ENCODE measurements around the gene DNMT3A.

Gene DNMT3A

DNA sequence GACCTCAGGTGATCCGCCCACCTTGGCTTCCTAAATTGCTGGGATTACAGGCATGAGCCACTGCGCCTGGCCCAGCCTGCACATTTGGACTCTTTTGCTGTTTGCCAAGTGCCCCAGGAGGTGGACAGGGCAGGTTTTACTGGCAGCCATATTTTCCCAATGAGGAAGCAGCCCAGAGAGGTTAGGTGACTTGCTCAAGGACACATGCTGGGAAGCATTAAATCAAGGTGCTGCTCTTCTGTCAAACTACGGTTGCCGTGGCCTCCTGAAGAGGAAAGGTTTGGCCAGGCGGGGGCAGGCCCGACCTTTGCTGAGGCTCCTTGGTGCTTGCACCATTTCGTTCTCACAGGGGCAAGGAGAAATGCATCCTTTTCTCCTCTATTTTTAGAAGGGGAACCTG lies 44.0 kb downstream of the DNMT3A start:
- Histone ChIP-seq H2AFZ (ENCODE audit: low read depth, low read length) (no peak overlapping the region), H3K27me3 (ENCODE audit: insufficient read depth, low read length, poor library complexity) (no peaks in the 10 kb centered on the region), H3K9ac (ENCODE audit: low read depth, low read length) (no peak overlapping the region), H3K4me2 (ENCODE audit: insufficient read depth, low read length) (no peak overlapping the region), H3K36me3 (ENCODE audit: insufficient read depth, low read length) (peaks cover 18% of the 10 kb centered on the region), H3K9me3 (ENCODE audit: insufficient read depth, low read length, severe bottlenecking) (no peaks in the 10 kb centered on the region), H3K4me3 (ENCODE audit: low read depth in 1 of 2, low read length in 2 of 2) (no peak overlapping the region), H4K20me1 (ENCODE audit: insufficient read depth, low read length) (0 out of 2 replicates have a peak, but pooled peaks cover 5% of the 10 kb centered on the region), H3K27ac (ENCODE audit: low read length) (no peak overlapping the region), H3K79me2 (ENCODE audit: insufficient read depth, low read length) (no peaks in the 10 kb centered on the region), H3K4me1 (ENCODE audit: insufficient read depth, low read length) (peaks cover 25% of the 10 kb centered on the region)
- DNase-seq (no peak), ATAC-seq (ENCODE audit: insufficient read depth, low read depth) (no peak)
- TF ChIP-seq CTCF (IDR thresholded peaks at IDR 0.05; ENCODE audit: borderline replicate concordance, extremely low read depth, low read length, poor library complexity, severe bottlenecking) (no peak), EZH2 (IDR thresholded peaks at IDR 0.05; ENCODE audit: borderline replicate concordance, low read depth, low read length, severe bottlenecking) (no peak)

GRCh38 chr2:25295621-25296020 lies 46.1 kb downstream of the DNMT3A start:
- Histone ChIP-seq H2AFZ (ENCODE audit: low read depth, low read length) (peak overlapping the region; percentile 71; the same call in 1 of the 2 replicates), H3K27ac (ENCODE audit: low read length) (peak overlapping the region; percentile 82), H3K9ac (ENCODE audit: low read depth, low read length) (peak overlapping the region; percentile 39)

DNA sequence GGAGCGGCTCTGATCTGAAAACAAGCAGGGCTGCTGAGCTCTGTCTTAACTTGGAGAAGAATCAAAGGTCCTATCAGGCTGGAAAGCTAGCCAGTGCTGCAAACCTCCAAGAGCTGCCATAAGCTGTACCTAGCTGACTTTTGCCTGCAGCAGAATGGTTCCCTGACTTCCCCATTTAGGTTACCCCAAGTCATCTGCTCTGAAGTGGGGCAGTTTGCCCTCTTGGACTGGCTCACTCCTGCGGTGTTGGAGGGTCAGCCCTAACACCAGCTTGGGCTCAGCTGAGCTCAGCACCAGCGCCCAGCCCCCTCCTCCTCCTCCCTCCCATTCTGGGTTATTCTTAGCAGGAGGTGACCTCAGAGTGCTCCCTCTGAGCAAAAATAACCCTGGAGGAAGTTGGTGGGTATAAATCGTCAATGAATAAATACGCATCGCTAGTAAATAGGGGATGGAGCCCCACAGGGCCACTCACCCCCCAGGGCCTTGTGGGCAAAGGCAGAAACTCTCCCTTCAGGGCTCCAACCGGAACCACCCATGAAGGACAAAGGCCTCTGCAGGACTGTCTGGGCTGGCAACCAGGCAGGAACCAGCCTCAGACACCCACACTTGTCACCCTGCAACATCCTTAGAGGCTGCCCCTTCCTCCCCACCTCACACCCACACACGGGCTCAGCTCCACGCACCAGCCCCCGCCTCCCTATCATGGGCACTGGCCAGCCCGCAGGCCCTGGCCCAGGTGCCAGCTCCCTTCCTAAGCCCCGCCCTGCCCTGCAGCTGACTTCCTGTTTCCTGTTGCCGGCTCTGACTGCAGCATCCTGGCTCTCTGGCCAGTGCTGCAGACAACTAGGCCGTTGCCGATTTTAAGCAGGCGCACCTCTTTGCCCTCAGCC lies 46.9 kb downstream of the DNMT3A start:
- H4K20me1 ChIP-seq (ENCODE audit: insufficient read depth, low read length) = no peaks in the 10 kb centered on the region
- H3K4me2 ChIP-seq (ENCODE audit: insufficient read depth, low read length) = peak overlapping the region; percentile 54
- DNase-seq = peak; percentile 89
- H3K79me2 ChIP-seq (ENCODE audit: insufficient read depth, low read length) = no peaks in the 10 kb centered on the region
- peak overlapping the region; percentile 71; the same call in 1 of the 2 replicates for H2AFZ ChIP-seq (ENCODE audit: low read depth, low read length)
- ATAC-seq (ENCODE audit: insufficient read depth, low read depth) = peak; percentile 97
- H3K9me3 ChIP-seq (ENCODE audit: insufficient read depth, low read length, severe bottlenecking) = no peaks in the 10 kb centered on the region
- peak overlapping the region; percentile 39 for H3K9ac ChIP-seq (ENCODE audit: low read depth, low read length)
- no peaks in the 10 kb centered on the region for H3K27me3 ChIP-seq (ENCODE audit: insufficient read depth, low read length, poor library complexity)
- peaks cover 19% of the 10 kb centered on the region for H3K36me3 ChIP-seq (ENCODE audit: insufficient read depth, low read length)
- H3K27ac ChIP-seq (ENCODE audit: low read length) = peak overlapping the region; percentile 82
- no peak for TF ChIP-seq EZH2 (IDR thresholded peaks at IDR 0.05; ENCODE audit: borderline replicate concordance, low read depth, low read length, severe bottlenecking)
- no peak for TF ChIP-seq CTCF (IDR thresholded peaks at IDR 0.05; ENCODE audit: borderline replicate concordance, extremely low read depth, low read length, poor library complexity, severe bottlenecking)
- H3K4me3 ChIP-seq (ENCODE audit: low read depth in 1 of 2, low read length in 2 of 2) = peak overlapping the region in 1 of 2 experiments; percentile 16; a peak in 1 of 4 replicates
- peaks cover 20% of the 10 kb centered on the region for H3K4me1 ChIP-seq (ENCODE audit: insufficient read depth, low read length)

More at GRCh38 chr2:25295621-25296020, 46.1 kb downstream of the DNMT3A start:
- H3K9me3 ChIP-seq (ENCODE audit: insufficient read depth, low read length, severe bottlenecking) = no peaks in the 10 kb centered on the region
- no peak overlapping the region for H3K4me3 ChIP-seq (ENCODE audit: low read depth in 1 of 2, low read length in 2 of 2)
- peaks cover 23% of the 10 kb centered on the region for H3K36me3 ChIP-seq (ENCODE audit: insufficient read depth, low read length)
- TF ChIP-seq EZH2 (IDR thresholded peaks at IDR 0.05; ENCODE audit: borderline replicate concordance, low read depth, low read length, severe bottlenecking) (no peak), CTCF (IDR thresholded peaks at IDR 0.05; ENCODE audit: borderline replicate concordance, extremely low read depth, low read length, poor library complexity, severe bottlenecking) (no peak)
- H3K4me2 ChIP-seq (ENCODE audit: insufficient read depth, low read length) = peak overlapping the region; percentile 54
- peaks cover 20% of the 10 kb centered on the region for H3K4me1 ChIP-seq (ENCODE audit: insufficient read depth, low read length)
- H3K27me3 ChIP-seq (ENCODE audit: insufficient read depth, low read length, poor library complexity) = no peaks in the 10 kb centered on the region
- ATAC-seq (ENCODE audit: insufficient read depth, low read depth) = no peak; the same call in 2 of the 3 replicates
- DNase-seq = no peak
- no peaks in the 10 kb centered on the region for H3K79me2 ChIP-seq (ENCODE audit: insufficient read depth, low read length)
- no peaks in the 10 kb centered on the region for H4K20me1 ChIP-seq (ENCODE audit: insufficient read depth, low read length)

Measured in DND-41 (cell line).